Activated gamma-delta T cell treated with anti-CD3 and anti-CD28 coated beads, Interleukin-2, amount 50 U/mL, for 16 hours (primary cell): ENCODE results near the gene PLXDC1.
"Not testable (repeated sequence)": the region's sequence is repeated elsewhere in the genome, so short reads cannot be mapped to it uniquely, and the experiment has no call there.

Experiments used
- DNase-seq: peaks from one replicate; pipeline ENCODE4 v3.0.0-alpha.2; 2020; ENCODE audit warnings: low read depth

The PLXDC1 gene

GRCh38 chr17:39181303-39181702 is 29.9 kb upstream of the PLXDC1 start:
- DNase-seq, result no peak

GRCh38 chr17:39178536-39178935 is 27.1 kb upstream of the PLXDC1 start:
- no peak for DNase-seq

GRCh38 chr17:39177256-39177655 is 25.8 kb upstream of the PLXDC1 start:
- DNase-seq, result no peak

GRCh38 chr17:39175695-39176093 is 24.3 kb upstream of the PLXDC1 start:
- DNase-seq, result no peak

DNA sequence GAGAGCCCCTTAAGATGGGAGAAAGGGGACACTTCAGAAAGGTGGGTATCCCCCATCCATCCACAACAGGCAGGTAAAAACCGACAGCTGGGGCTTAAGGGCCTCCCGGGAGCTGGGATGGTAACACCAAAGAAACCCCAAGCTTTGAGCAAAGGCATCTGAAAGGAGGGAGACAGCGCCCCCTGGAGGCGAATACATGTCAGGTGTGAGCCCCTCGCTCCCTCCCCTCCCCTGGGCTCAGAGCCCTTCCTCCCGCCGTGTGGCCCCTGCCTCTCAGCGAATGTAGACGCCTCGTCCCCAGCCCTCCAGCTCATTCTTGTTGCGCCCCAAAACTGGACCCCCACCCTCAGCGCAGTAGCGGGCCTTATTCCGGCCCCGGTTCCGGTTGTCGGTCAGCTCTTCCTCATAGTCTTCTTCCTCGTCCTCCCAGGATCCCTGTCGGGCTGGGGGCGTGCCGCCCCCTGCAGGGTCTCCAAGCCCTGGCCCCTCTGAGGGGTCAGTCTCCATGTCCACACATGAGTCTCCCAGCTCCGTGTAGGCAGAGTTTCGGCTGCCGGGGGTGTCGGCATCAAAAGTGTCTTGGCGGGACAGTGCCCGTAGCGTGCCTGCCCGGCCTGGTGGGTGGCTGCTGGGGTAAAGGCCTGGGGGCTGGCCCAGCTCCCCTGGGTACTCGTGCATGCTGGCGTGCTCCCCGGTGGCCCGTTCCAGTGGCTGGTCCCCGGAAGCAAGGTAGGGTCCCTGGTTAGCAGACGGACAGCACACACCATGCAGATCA is 23.7 kb upstream of the PLXDC1 start:
- DNase-seq, result peak; percentile 69

DNA sequence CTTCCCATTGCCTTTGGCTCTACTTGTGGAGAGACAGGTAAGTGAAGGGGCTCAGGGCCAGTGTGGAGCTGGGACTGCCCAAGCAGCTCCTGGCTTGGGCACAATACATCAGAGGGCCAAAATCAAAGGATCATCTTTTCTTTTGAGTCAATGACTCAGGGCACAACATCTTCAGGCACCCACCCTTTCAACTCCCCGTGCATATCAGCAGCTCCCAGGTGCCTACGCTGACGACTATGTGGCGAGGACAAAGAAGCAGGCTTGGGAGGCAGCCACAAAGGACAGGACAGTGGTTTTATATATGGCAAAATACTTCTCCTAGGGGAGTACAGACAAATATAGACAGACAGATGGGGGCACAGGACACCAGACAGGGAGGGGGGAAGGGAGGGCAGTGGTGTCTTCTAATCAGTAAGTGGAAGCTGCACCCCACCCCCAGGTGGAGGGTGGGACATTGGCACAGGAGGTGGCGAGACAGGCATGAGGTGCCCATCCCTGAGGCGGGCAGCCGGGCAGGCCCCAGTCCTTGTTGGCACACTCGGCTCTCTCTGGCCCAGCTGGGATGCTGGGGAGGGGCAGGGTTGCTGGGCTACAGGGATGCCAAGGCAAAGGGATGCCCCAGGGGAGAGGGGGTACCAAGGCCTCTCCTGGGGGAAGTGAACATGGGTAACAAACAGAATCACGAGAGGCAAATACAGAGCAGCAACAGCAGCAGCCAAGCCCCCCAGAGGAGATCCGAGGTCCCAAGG is 22.3 kb upstream of the PLXDC1 start:
- no peak for DNase-seq

DNA sequence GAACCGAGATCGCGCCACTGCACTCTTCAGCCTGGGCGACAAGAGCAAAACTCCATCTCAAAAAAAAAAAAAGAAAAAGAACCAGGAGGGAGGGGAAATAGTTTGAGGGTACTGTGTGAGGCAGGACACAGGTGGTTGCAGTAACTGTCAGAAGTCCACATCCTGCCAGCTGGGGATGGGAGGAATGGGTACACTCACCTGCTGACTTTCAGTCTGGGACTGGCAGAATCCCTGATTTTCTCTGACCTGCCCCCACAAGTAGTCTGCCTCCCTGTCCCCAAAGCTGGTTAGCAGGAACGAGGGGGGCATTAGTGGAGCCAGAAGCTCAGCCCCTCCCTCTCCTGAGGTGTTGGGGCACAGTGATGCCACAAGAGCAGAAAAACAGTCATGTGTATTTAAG is 21.6 kb upstream of the PLXDC1 start:
- no peak for DNase-seq

GRCh38 chr17:39171933-39172332 is 20.5 kb upstream of the PLXDC1 start:
- no peak for DNase-seq

DNA sequence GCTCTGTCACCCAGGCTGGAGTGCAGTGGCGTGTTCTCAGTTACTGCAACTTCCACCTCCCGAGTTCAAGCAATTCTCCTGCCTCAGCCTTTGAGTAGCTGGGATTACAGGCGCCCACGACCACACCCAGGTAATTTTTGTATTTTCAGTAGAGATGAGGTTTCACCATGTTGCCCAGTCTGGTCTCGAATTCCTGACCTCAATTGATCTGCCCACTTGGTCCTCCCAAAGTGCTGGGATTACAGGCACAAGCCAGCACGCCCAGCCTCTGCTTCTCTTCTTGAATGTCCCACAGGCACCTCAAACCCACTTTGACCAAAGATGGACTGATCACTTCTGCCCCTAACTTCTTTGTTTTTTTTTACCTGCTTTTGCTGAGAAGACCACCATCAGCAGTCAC is 19.1 kb upstream of the PLXDC1 start:
- no peak for DNase-seq

DNA sequence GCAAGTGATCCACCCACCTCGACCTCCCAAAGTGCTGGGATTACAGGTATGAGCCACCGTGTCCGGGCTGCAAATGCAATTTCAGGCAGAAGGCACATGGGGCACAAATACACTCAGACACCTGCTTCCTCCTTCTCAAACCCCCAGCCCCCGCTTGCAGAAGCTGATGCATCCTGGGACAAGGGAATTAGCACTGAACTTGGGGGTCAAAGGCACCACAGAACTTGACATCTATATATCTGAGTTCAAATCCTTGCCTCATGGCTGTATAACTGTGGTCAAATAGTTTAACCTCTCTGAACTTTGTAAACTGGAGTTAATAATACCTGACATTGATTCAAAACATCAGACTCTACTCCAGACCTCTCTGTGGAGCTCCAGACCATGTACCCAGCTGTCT is 18.7 kb upstream of the PLXDC1 start:
- DNase-seq, result no peak

DNA sequence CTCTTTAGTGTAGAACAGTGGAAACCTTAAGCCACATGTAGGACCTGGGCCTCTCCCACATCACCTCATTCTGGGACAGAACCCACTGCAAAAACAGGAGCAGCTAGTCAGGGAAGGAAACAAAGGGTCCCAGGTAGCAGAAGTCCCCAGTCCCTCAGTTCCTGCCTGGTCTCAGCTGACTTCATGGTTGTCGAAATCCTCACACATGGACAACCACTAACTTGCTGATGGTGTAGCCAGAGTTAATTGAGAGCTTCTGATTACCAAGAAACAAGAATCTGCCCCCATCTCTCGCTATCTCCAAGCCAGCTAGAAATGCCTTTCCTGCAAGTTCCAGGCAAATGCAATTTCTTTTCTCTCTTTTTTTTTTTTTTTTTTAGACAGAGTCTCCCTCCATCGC is 18.1 kb upstream of the PLXDC1 start:
- DNase-seq, result no peak

GRCh38 chr17:39169101-39169500 is 17.7 kb upstream of the PLXDC1 start:
- DNase-seq, result no peak

- DNase-seq, result not testable (repeated sequence)
These were observed 17.1 kb upstream of the PLXDC1 start for GRCh38 chr17:39168503-39168902.

DNA sequence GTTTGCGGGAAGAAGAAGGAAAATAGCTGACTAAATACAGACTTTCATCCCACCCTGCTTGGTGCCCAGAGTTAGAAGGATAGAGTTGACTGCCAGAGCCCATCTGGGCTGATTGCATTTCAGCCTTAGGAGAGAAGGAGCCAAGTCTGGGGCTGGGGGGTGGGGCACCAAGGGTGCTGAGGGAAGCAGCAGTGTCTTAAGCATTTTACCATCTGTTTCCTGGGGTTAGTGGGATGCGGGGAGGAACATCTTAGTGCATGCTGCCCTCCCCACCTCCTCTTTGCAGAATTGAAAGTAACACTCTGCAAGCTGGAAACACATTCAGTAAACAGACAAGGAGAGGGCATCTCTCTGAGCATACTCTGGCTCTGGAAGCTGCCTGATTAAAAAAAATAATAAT is 16.0 kb upstream of the PLXDC1 start:
- DNase-seq, result no peak

DNA sequence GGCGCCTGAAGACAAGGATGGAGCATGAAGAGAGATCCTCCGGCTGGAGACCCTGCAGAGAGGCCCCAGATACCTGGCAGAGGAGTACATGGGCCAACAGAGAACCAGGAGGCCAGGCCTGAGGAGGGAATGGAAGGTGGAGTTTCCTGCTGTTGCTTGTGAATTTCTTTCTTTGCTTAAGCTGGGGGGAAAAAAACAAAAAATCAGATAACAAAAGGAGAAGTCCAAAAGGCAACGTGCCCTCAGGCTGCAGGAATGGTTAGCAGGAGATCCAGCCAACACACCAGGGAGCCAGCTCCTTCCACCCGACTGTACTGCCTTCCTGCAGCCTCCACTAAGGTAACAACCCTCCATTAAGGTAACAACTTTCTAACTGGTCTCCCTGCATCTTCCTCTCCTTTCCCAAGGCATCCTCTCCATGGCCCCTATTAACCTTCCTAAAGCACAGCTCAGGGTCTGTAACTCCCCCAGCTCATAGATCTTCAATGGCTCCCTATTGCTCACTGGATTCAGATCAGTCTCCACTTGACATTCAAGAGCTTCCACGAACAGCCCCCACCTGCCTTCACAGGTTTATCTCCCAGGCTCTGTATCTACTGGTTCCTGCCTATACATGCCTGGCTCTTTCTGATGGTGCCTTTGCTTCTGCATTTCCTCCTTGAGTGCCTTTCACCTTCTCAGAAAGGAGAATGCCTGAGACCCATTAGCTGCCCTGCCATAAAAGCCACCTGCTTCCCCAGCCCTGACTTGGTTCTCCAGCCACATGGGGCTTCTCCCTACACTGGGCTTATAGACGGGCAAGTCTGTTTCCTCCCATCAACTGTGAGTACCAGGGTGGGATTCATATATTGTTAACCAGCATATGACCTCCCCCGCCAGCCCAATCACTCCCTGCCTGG is 15.2 kb upstream of the PLXDC1 start:
- DNase-seq, result no peak

DNA sequence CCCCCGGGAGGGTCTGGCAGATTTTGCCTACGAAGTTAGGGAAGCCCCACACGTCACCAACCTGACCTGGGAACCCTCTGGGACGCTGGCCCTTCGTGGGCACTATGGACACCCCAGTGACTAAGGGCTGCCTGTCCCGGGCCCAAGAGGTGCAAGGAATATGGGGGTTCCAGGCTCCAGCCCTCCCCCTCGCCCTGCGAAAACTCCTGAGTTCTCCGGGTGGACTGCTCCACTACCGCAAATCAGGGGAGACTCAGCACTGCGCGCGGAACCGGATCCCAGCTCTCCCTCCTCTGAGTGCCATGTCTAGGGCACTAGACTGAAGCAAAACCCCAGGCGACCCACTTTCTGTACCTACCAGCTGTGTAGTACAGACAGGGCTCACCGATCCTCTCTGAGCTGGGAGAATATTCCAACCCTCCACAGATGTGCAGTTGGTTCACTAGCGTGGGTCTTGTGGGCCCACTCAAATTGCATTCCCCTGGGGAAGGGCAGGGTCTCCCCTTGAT is 14.5 kb upstream of the PLXDC1 start, which contains the start of gene ARL5C:
Gene ARL5C (minus strand): TSS at position 321 of the 509 bp plus-strand sequence. CDS start 401 bp downstream, outside the sequence.
- DNase-seq, result no peak

GRCh38 chr17:39165178-39165840 is 13.9 kb upstream of the PLXDC1 start:
- DNase-seq, result no peak

DNA sequence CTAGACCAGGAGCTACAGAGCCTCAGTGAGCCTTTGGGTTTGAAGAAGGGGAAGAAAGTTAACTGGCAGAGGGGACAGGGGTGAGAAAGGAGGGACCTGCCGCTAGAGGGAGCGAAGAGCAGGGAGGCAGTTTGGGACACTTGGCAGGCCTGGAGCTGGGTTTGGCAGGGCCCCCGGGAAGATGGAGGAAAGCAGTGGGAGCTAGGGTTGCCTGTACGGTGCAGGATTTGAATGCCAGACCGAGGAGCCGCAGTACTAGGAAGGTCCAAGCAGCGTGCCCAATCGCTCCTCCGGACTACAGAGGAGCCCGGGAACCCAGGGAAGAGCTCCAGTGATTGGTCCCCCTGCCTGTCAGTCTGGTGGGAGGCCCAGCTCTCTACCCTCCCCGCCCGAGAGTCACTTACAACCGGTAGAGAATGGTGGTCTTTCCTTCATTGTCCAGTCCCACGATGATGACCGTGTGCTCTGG is 13.3 kb upstream of the PLXDC1 start:
- peak; percentile 62 for DNase-seq

DNA sequence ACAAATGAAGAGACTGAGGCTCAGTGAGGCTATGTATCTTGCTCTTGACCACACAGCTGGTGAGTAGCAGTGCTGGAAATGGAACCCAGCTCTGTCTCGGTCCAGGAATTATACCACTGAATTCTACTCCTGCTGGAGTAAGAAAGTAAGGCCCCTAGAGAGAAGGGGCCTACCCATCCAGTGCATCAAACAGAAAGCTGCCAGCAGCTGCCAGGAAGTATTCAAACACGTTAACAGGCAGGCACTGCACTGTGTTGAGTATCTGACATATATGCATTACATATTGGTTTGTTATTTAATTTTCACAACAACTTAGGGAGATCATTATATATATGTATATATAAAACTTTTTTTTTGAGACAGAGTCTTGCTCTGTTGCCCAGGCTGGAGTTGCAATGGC is 10.5 kb upstream of the PLXDC1 start:
- DNase-seq, result no peak

DNA sequence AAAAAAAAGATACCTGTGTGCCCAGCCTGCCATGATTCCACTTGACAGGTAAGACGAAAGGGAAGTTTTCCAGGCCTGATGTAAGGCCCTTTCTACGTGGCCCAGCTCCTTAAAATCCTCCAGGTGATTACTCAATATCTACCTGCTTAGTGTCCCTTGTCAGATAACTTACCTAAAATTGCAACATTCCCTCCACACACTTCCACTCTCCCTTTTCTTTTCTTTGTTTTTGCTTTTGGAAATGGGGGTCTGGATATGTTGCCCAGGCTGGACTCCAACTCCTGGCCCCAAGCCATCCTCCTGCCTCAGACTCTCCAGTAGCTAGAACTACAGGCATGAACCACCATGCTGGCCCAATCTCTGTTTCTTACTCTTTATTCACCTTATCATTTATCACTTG is 7.2 kb upstream of the PLXDC1 start:
- no peak for DNase-seq

DNA sequence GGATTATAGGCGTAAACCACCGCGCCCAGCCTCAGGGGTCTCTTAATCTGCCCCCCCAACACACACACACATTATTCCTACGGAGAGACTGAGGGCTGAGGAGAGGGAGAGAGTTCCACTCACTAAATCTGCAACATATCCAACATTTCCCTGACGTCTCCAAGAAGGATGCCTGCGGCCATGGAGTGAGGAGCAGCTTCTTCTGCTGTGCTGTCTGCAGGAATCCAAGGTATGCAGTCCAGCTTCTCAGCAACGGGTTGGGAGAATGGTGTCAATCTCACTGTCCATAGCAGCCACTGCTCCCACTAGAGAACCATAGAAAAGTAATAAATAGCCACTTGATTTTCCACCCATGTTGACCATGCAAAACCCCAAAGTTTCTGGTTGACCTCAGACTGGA is 5.1 kb upstream of the PLXDC1 start:
- DNase-seq, result no peak

DNA sequence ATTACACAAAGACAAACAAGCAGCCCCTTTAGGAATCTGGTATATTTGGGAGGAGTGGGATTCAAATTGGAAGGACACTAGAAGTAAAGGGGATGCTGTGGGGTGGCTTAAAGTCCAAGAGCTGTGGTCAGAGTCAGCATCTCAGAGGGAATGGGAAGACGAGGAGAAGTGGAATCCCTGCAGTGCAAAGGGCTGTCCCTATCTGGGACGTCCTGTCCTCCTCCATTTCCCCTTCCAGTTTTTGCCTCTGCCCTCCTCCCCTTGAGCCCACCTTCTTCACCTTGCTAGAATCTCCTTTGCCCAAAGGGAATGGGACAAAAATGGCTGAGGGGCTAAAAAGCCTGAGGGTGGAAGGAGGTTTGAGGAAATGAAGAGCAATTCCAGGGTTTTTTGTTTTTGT is 4.2 kb upstream of the PLXDC1 start:
- no peak for DNase-seq
